LNCAP (cell line): ENCODE data around the gene BGN.

ENCODE experiments used
- CTCF ChIP-seq: fragments of 450-650 bp; IDR thresholded peaks from 2 replicates; pipeline ENCODE4 v1.5.1; 2017; ENCODE audit warnings: mild to moderate bottlenecking

BGN gene

GRCh38 chrX:153494541-153495361, at the start of gene BGN:
Gene BGN, plus strand, starts transcription at chrX:153494980. Its CDS starts 9,652 bp downstream, at chrX:153504632.
- no peak for TF ChIP-seq CTCF

GRCh38 chrX:153445106-153445855, 49.5 kb upstream of the BGN start:
- no peak for TF ChIP-seq CTCF

- TF ChIP-seq CTCF = no peak
Observed at GRCh38 chrX:153445856-153446635, 48.7 kb upstream of the BGN start, which contains the start of gene TREX2. Gene TREX2, minus strand, starts transcription at chrX:153446056. Its CDS starts 626 bp downstream, at chrX:153445430.

GRCh38 chrX:153446636-153446936, 48.2 kb upstream of the BGN start:
- TF ChIP-seq CTCF = no peak

- no peak for TF ChIP-seq CTCF
Observed at GRCh38 chrX:153446950-153447580, 47.7 kb upstream of the BGN start.

GRCh38 chrX:153447581-153447960, 47.2 kb upstream of the BGN start:
- no peak for TF ChIP-seq CTCF
